ENCODE data around the gene FANCC. TPM values are rescaled to one million over a fixed set of nuclear protein-coding genes. Genes with fewer than 3 reads are reported as not detected.

The FANCC gene
- total and polyA plus RNA-seq, 4 donors = 8.3 to 32.4 (median 11.5) TPM

DNA sequence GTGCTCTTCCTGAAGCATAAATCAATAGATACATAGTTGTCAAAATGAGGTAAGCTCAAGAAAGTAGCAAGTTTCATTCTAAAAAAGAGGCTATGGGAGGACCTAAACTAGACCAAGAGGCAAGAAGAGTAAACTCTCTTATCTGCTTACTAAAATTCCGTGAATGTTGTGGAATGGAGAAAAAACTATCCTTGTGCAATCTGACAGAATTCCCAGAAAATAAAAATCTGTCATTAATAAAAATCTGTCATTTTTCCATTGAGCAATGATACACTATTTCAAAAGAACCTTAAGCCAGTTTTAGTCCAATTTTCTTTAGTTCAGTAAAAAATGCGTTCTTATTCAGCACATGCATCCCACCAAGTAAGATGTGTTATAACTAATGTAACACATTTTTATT, 15.9 kb upstream of the FANCC start:
- no peaks in the 10 kb centered on the region for H3K27me3 ChIP-seq (ENCODE audit: control insufficient read depth in 4 of 4, insufficient read depth in 4 of 4, low read length in 3 of 4)
- H3K36me3 ChIP-seq (ENCODE audit: control insufficient read depth in 4 of 4, insufficient read depth in 3 of 4, low read depth in 1 of 4, low read length in 3 of 4) = no peaks in the 10 kb centered on the region
- no peaks in the 10 kb centered on the region for H3K9me3 ChIP-seq (ENCODE audit: control insufficient read depth in 4 of 4, low read length in 3 of 4)
- TF ChIP-seq HNF4G (IDR thresholded peaks at IDR 0.05) (no peak), FOXA2 (IDR thresholded peaks at IDR 0.05) (no peak), JUND (IDR thresholded peaks at IDR 0.05) (no peak), NR2F2 (IDR thresholded peaks at IDR 0.05) (no peak), EGR1 (IDR thresholded peaks at IDR 0.05; ENCODE audit: low read depth in 2 of 2) (no peak), SP1 (IDR thresholded peaks at IDR 0.05) (no peak), FOXA1 (IDR thresholded peaks at IDR 0.05) (no peak), RXRA (IDR thresholded peaks at IDR 0.05) (no peak), GABPA (IDR thresholded peaks at IDR 0.05 in 1 of 2, conservative IDR thresholded peaks at IDR 0.05 in 1 of 2) (no peak), TAF1 (conservative IDR thresholded peaks at IDR 0.05) (no peak), RAD21 (IDR thresholded peaks at IDR 0.05) (no peak), HNF4A (conservative IDR thresholded peaks at IDR 0.05) (no peak), YY1 (IDR thresholded peaks at IDR 0.05) (no peak)
- TF ChIP-seq, protein P1, sequence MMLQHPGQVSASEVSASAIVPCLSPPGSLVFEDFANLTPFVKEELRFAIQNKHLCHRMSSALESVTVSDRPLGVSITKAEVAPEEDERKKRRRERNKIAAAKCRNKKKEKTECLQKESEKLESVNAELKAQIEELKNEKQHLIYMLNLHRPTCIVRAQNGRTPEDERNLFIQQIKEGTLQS (IDR thresholded peaks at IDR 0.05) = no peak
- TF ChIP-seq, protein P2, sequence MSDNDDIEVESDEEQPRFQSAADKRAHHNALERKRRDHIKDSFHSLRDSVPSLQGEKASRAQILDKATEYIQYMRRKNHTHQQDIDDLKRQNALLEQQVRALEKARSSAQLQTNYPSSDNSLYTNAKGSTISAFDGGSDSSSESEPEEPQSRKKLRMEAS (IDR thresholded peaks at IDR 0.05) = no peak
- TF ChIP-seq, protein P3, sequence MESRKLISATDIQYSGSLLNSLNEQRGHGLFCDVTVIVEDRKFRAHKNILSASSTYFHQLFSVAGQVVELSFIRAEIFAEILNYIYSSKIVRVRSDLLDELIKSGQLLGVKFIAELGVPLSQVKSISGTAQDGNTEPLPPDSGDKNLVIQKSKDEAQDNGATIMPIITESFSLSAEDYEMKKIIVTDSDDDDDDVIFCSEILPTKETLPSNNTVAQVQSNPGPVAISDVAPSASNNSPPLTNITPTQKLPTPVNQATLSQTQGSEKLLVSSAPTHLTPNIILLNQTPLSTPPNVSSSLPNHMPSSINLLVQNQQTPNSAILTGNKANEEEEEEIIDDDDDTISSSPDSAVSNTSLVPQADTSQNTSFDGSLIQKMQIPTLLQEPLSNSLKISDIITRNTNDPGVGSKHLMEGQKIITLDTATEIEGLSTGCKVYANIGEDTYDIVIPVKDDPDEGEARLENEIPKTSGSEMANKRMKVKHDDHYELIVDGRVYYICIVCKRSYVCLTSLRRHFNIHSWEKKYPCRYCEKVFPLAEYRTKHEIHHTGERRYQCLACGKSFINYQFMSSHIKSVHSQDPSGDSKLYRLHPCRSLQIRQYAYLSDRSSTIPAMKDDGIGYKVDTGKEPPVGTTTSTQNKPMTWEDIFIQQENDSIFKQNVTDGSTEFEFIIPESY (IDR thresholded peaks at IDR 0.05) = no peak
- TF ChIP-seq, protein P4, sequence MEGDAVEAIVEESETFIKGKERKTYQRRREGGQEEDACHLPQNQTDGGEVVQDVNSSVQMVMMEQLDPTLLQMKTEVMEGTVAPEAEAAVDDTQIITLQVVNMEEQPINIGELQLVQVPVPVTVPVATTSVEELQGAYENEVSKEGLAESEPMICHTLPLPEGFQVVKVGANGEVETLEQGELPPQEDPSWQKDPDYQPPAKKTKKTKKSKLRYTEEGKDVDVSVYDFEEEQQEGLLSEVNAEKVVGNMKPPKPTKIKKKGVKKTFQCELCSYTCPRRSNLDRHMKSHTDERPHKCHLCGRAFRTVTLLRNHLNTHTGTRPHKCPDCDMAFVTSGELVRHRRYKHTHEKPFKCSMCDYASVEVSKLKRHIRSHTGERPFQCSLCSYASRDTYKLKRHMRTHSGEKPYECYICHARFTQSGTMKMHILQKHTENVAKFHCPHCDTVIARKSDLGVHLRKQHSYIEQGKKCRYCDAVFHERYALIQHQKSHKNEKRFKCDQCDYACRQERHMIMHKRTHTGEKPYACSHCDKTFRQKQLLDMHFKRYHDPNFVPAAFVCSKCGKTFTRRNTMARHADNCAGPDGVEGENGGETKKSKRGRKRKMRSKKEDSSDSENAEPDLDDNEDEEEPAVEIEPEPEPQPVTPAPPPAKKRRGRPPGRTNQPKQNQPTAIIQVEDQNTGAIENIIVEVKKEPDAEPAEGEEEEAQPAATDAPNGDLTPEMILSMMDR (IDR thresholded peaks at IDR 0.05; ENCODE audit: low read depth, low read length, missing input control) = no peak
- TF ChIP-seq, protein P5, sequence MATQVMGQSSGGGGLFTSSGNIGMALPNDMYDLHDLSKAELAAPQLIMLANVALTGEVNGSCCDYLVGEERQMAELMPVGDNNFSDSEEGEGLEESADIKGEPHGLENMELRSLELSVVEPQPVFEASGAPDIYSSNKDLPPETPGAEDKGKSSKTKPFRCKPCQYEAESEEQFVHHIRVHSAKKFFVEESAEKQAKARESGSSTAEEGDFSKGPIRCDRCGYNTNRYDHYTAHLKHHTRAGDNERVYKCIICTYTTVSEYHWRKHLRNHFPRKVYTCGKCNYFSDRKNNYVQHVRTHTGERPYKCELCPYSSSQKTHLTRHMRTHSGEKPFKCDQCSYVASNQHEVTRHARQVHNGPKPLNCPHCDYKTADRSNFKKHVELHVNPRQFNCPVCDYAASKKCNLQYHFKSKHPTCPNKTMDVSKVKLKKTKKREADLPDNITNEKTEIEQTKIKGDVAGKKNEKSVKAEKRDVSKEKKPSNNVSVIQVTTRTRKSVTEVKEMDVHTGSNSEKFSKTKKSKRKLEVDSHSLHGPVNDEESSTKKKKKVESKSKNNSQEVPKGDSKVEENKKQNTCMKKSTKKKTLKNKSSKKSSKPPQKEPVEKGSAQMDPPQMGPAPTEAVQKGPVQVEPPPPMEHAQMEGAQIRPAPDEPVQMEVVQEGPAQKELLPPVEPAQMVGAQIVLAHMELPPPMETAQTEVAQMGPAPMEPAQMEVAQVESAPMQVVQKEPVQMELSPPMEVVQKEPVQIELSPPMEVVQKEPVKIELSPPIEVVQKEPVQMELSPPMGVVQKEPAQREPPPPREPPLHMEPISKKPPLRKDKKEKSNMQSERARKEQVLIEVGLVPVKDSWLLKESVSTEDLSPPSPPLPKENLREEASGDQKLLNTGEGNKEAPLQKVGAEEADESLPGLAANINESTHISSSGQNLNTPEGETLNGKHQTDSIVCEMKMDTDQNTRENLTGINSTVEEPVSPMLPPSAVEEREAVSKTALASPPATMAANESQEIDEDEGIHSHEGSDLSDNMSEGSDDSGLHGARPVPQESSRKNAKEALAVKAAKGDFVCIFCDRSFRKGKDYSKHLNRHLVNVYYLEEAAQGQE (IDR thresholded peaks at IDR 0.05) = no peak
- 58% methylated on average over 2 of the region's 2 CpGs for WGBS
- no peak overlapping the region for H3K9ac ChIP-seq (ENCODE audit: low read depth in 1 of 2, low read length in 2 of 2)
- no peak overlapping the region for H3K27ac ChIP-seq (ENCODE audit: low read depth in 1 of 2, low read length in 2 of 2)
- no peak for DNase-seq (ENCODE audit: low spot score)
- H3K4me3 ChIP-seq (ENCODE audit: low read depth in 1 of 3, low read length in 3 of 3) = no peak overlapping the region
- H3K4me1 ChIP-seq (ENCODE audit: control insufficient read depth in 4 of 4, insufficient read depth in 4 of 4, low read length in 3 of 4) = no peaks in the 10 kb centered on the region

All from liver (tissue), 9 donors.